Brain microvascular endothelial cell (primary cell): ENCODE measurements around the gene MTA2.
A peak's percentile ranks its signal among the peaks of the same experiment; 100 is the strongest.
"Not testable (repeated sequence)": the region's sequence is repeated elsewhere in the genome, so short reads cannot be mapped to it uniquely, and the experiment has no call there.

Source experiments
- DNase-seq: peaks from one replicate; pipeline ENCODE4 v3.0.0-alpha.2; 2020
- H3K27ac ChIP-seq: fragments of 250-450 bp; sonication (Bioruptor Pico); 2 replicates; pipeline ENCODE4 v1.5.1; 2020; ENCODE audit warnings: mild to moderate bottlenecking, moderate library complexity
- H3K27me3 ChIP-seq: fragments of 250-450 bp; sonication (Bioruptor Pico); replicated peaks from 2 replicates; pipeline ENCODE4 v1.5.1; 2020; ENCODE audit warnings: mild to moderate bottlenecking
- H3K36me3 ChIP-seq: fragments of 250-450 bp; sonication (Bioruptor Pico); replicated peaks from 2 replicates; pipeline ENCODE4 v1.5.1; 2020; ENCODE audit warnings: mild to moderate bottlenecking
- H3K4me3 ChIP-seq: 2 replicates; pipeline ENCODE4 v1.5.1; 2011; ENCODE audit warnings: low read depth, mild to moderate bottlenecking, control low read depth, low read length, moderate library complexity
- in situ Hi-C: cut with HindIII; loops from 2 replicates; pipeline ENCODE4 v1.10.0; 2017; ENCODE audit warnings: low sequenced_read_pairs, low pct_ligation_motif_present
- TF ChIP-seq, protein P1 (sequence below): IDR thresholded peaks from 2 replicates; pipeline ENCODE4 v1.5.1; 2011; ENCODE audit warnings: low read depth, mild to moderate bottlenecking, moderate library complexity, low read length, control low read depth, inconsistent platforms; ENCODE audit errors: missing control alignments

MTA2 gene

DNA sequence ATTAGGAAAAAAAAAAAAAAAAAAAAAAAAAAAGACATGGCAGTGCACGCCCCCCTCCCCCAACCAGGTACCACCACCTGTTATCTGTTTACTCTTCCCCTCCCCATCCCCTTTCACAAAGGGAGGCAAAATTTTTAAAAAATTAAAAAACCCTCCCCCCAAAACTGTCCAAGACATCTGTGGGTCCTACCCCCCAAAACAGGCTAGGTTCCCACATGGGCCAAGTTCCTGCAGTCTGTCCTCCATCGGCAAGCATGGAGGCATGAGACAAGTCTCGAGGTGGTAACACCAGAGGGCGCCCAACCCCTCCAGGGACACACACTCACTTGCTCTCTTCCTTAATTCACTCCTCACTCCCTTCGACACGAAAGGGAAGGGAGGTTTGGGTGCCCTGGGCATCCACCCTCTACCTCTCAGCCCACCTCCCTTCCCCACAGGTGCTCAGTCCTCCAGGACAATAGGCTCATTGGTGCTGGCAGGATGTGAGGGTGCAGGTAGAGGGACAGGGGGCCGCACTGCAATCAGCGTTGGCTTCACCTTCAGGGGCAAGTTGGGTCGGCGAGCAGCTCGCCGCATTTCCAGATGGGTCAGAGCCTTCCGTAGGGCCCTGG is 8.1 kb downstream of the MTA2 start:
- no peak overlapping the region for H3K4me3 ChIP-seq
- peaks cover 52% of the 10 kb centered on the region for H3K36me3 ChIP-seq
- H3K27ac ChIP-seq: no peak overlapping the region
- peak; percentile 70 for DNase-seq
- H3K27me3 ChIP-seq: no peaks in the 10 kb centered on the region
- TF ChIP-seq, protein P1, sequence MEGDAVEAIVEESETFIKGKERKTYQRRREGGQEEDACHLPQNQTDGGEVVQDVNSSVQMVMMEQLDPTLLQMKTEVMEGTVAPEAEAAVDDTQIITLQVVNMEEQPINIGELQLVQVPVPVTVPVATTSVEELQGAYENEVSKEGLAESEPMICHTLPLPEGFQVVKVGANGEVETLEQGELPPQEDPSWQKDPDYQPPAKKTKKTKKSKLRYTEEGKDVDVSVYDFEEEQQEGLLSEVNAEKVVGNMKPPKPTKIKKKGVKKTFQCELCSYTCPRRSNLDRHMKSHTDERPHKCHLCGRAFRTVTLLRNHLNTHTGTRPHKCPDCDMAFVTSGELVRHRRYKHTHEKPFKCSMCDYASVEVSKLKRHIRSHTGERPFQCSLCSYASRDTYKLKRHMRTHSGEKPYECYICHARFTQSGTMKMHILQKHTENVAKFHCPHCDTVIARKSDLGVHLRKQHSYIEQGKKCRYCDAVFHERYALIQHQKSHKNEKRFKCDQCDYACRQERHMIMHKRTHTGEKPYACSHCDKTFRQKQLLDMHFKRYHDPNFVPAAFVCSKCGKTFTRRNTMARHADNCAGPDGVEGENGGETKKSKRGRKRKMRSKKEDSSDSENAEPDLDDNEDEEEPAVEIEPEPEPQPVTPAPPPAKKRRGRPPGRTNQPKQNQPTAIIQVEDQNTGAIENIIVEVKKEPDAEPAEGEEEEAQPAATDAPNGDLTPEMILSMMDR: peak; percentile 80
- in situ Hi-C loops: no loop called here

DNA sequence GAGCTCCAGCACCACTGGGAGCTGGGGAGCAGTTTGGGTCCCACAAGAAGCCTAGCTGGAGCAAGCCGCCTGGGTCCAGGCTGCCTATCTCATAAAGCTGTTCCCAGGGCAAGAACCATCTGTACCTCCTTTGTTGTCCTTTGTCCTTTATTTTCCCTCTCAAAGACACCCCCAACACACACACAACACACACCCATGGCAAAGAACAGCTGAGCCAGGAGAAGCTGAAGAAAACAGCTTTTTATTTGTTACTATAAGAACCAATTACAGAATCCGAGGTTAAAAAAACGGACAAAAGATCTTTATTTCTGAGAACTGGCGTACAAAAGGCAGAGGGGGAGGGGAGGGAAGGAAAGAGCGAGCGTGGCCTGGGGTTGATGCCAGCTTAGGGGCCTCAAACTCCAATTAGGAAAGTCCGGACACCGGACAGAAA is 8.7 kb downstream of the MTA2 start:
- TF ChIP-seq, protein P1: no peak
- H3K27ac ChIP-seq: no peak overlapping the region
- H3K36me3 ChIP-seq: peaks cover 52% of the 10 kb centered on the region
- no peak overlapping the region for H3K4me3 ChIP-seq
- no peak for DNase-seq
- no peaks in the 10 kb centered on the region for H3K27me3 ChIP-seq
- in situ Hi-C loops: no loop called here

DNA sequence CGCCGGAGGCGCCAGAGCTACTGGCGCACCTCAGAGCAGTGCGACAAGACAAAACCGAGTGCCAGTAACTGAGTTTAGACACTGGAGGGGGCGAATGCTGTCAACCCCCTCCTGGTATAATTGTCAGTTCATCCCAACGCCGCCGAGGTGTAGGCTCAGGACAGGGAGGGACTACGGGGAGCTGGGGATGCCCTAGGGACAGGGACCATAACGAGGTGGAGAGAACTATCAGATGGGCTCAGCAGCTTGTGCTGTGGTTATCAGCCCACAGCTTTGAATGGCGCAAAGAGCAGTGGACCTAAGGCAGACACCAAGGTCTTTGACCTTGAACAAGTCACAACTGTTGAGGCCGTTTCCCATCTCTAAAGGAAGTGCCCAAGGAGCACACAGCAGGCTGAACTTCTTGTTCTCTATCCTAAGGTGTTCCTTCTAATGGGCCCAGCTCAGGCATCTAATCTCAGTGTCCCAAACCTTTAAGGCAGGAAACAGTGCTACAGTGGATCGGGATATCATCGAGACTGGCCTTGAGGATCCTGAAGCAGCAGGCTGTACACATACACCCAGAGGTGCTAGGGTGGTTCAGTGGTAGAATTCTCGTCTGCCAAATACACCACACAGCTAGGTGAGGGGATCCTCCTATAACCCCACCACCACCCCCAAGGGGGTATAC is 9.4 kb downstream of the MTA2 start:
- Histone ChIP-seq H3K27ac (peak overlapping the region; percentile 42), H3K4me3 (peak overlapping the region; percentile 84), H3K36me3 (peaks cover 51% of the 10 kb centered on the region), H3K27me3 (no peaks in the 10 kb centered on the region)
- in situ Hi-C loops: no loop called here
- no peak for DNase-seq
- TF ChIP-seq, protein P1: no peak

DNA sequence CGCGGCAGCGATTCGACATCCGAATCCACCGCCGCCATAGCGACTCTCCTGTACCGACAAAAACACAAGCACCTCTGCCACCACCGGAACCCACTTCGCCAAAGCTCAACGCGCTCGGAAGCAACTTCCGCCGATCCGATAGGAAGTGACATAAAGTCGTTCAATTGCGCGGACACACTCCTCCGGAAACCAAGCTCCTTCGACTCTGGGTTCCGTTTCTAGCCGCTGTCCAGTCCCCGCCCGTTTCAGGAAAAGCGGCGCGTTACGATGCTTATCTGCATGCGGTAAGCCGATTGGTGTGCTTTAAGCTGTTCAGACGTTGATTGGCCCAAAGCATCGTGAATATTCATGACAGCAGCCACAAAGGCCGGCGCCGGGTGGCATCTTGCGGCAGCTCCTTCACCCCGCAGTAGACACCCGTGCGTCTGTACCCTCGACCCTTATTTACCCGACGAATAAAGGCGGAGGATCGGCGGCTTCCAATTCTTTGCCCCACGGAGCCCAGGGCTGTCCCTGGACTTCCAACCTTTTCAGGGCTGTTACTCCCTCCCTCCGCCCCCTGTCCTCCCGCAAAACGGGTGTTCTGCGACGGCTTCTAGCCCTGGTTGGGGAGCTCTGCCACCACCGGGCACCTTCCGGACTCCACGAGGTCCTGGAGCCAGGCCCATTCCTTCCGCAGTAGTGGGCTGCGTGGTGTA is 10.1 kb downstream of the MTA2 start, which contains the start of gene TUT1:
Gene TUT1 (minus strand): TSS at position 76 of the 698 bp plus-strand sequence. CDS start 38 bp downstream, at position 38.
- H3K4me3 ChIP-seq: peak within 1 kb of the TSS; percentile 84
- peak within 1 kb of the TSS; percentile 70 for H3K27ac ChIP-seq
- in situ Hi-C loops: no loop called here
- peaks cover 47% of the 10 kb centered on the region for H3K36me3 ChIP-seq
- TF ChIP-seq, protein P1: no peak
- peak; percentile 98 for DNase-seq
- H3K27me3 ChIP-seq: no peaks in the 10 kb centered on the region

GRCh38 chr11:62588966-62589637 is 12.6 kb downstream of the MTA2 start:
- TF ChIP-seq, protein P1: peak; percentile 64
- peaks cover 30% of the 10 kb centered on the region for H3K36me3 ChIP-seq
- in situ Hi-C loops: no loop called here
- no peak overlapping the region for H3K27ac ChIP-seq
- H3K27me3 ChIP-seq: no peaks in the 10 kb centered on the region
- H3K4me3 ChIP-seq: no peak overlapping the region
- DNase-seq: peak; percentile 50

GRCh38 chr11:62585356-62585755 is 16.3 kb downstream of the MTA2 start:
- peaks cover 28% of the 10 kb centered on the region for H3K36me3 ChIP-seq
- in situ Hi-C loops, DNase-seq: not testable (repeated sequence)

GRCh38 chr11:62581735-62582134 is 19.9 kb downstream of the MTA2 start:
- in situ Hi-C loops, H3K4me3 ChIP-seq, DNase-seq, H3K27ac ChIP-seq, H3K27me3 ChIP-seq: not testable (repeated sequence)
- peaks cover 28% of the 10 kb centered on the region for H3K36me3 ChIP-seq

More at GRCh38 chr11:62585356-62585755, 16.3 kb downstream of the MTA2 start:
- not testable (repeated sequence) for H3K27me3 ChIP-seq, H3K4me3 ChIP-seq, H3K27ac ChIP-seq
